Lower lobe of right lung (tissue), 2 donors: Measurements from ENCODE around the gene BBS10. TPM values are rescaled to one million over a fixed set of nuclear protein-coding genes. Genes with fewer than 3 reads are reported as not detected.

Experiments
- ATAC-seq, 2 donors: fragments of 200-7000 bp; cut with Tn5 transposase; one replicate each; pipeline ENCODE4 v1.9.1; 2020 to 2022; ENCODE audit warnings: mild to moderate bottlenecking in 2 of 2, moderate library complexity in 2 of 2
- DNase-seq: peaks from one replicate; pipeline ENCODE4 v3.0.0-alpha.2; 2020
- H3K27ac ChIP-seq: fragments of 200-600 bp; one replicate; pipeline ENCODE4 v1.8.0; 2022
- H3K27me3 ChIP-seq: fragments of 200-600 bp; one replicate; pipeline ENCODE4 v1.8.0; 2022; ENCODE audit warnings: low read depth
- H3K36me3 ChIP-seq: fragments of 200-600 bp; one replicate; pipeline ENCODE4 v1.8.0; 2022; ENCODE audit warnings: mild to moderate bottlenecking
- H3K4me1 ChIP-seq: fragments of 200-600 bp; one replicate; pipeline ENCODE4 v1.8.0; 2022
- H3K4me3 ChIP-seq: fragments of 200-600 bp; one replicate; pipeline ENCODE4 v1.8.0; 2022; ENCODE audit warnings: mild to moderate bottlenecking
- H3K9me3 ChIP-seq: fragments of 200-600 bp; one replicate; pipeline ENCODE4 v1.8.0; 2022
- CTCF ChIP-seq: fragments of 200-600 bp; IDR thresholded peaks from one replicate; pipeline ENCODE4 v1.8.0; 2022; ENCODE audit warnings: antibody characterized with exemption, mild to moderate bottlenecking
- intact Hi-C: fragments of 100-400 bp; cut with DNase I; formaldehyde crosslinking; loops from one replicate; pipeline ENCODE4 v1.11.0; 2022
- total RNA-seq: library from RNA; stranded (reverse); fragmentation: NEBNext Ultra II Directional; extraction: Animal tissue kit (Norgen Biotek cat#: 25700); gene quantifications from one replicate; pipeline ENCODE4 v1.2.1, GENCODE V29; 2021
- donor health status: DM: no; HTN: yes; CAD: no; lungs with severe emphysema.

BBS10 gene
- total RNA-seq, 1 donor from 2014 or later: 13.4 TPM

- intact Hi-C loops: no loop called here
- DNase-seq: no peak
- no peak overlapping the region for H3K27ac ChIP-seq
- no peaks in the 10 kb centered on the region for H3K36me3 ChIP-seq
- no peak for ATAC-seq
- no peaks in the 10 kb centered on the region for H3K27me3 ChIP-seq
- H3K9me3 ChIP-seq: no peaks in the 10 kb centered on the region
- no peaks in the 10 kb centered on the region for H3K4me1 ChIP-seq
- no peak overlapping the region for H3K4me3 ChIP-seq
- no peak for TF ChIP-seq CTCF
Observed at GRCh38 chr12:76303989-76304460, 44.2 kb downstream of the BBS10 start.

- H3K27ac ChIP-seq: no peak overlapping the region
- TF ChIP-seq CTCF: no peak
- H3K4me1 ChIP-seq: no peaks in the 10 kb centered on the region
- no peak overlapping the region for H3K4me3 ChIP-seq
- H3K27me3 ChIP-seq: no peaks in the 10 kb centered on the region
- DNase-seq: no peak
- ATAC-seq: no peak
- intact Hi-C loops: no loop called here
- H3K9me3 ChIP-seq: no peaks in the 10 kb centered on the region
- no peaks in the 10 kb centered on the region for H3K36me3 ChIP-seq
Observed at GRCh38 chr12:76303365-76303764, 44.9 kb downstream of the BBS10 start.

GRCh38 chr12:76300297-76300665 is 47.9 kb downstream of the BBS10 start:
- no peaks in the 10 kb centered on the region for H3K4me1 ChIP-seq
- H3K27me3 ChIP-seq: no peaks in the 10 kb centered on the region
- DNase-seq (no peak), ATAC-seq (no peak)
- TF ChIP-seq CTCF: no peak
- no peak overlapping the region for H3K27ac ChIP-seq
- no peaks in the 10 kb centered on the region for H3K9me3 ChIP-seq
- intact Hi-C loops: no loop called here
- H3K4me3 ChIP-seq: no peak overlapping the region
- H3K36me3 ChIP-seq: no peaks in the 10 kb centered on the region

- no peaks in the 10 kb centered on the region for H3K9me3 ChIP-seq
- H3K4me3 ChIP-seq: no peak overlapping the region
- no peak for DNase-seq
- intact Hi-C loops: no loop called here
- ATAC-seq: no peak
- no peaks in the 10 kb centered on the region for H3K36me3 ChIP-seq
- TF ChIP-seq CTCF: no peak
- H3K27ac ChIP-seq: no peak overlapping the region
- H3K27me3 ChIP-seq: no peaks in the 10 kb centered on the region
- no peaks in the 10 kb centered on the region for H3K4me1 ChIP-seq
Observed at GRCh38 chr12:76299536-76300296, 48.5 kb downstream of the BBS10 start.

Other genes with a start within 250 kb of the BBS10 start
- 82.7 TPM for gene OSBPL8, start 211.4 kb upstream of the BBS10 start, total RNA-seq